C1 segment of cervical spinal cord (tissue), 14 donors: Measurements from ENCODE around the gene MIEF1.
"Not testable (repeated sequence)": the region's sequence is repeated elsewhere in the genome, so short reads cannot be mapped to it uniquely, and the experiment has no call there.

Source experiments
- DNase-seq, 14 donors: peaks; one replicate each; lab custom pipeline; 2025; lab: John Stamatoyannopoulos, UW

Gene MIEF1

GRCh38 chr22:39489094-39490068 lies 12.7 kb upstream of the MIEF1 start:
- no peak for DNase-seq

GRCh38 chr22:39490135-39490798 lies 11.8 kb upstream of the MIEF1 start:
- DNase-seq = peak in 11 of 14 donors; percentile 25 to 81 (median 58)

GRCh38 chr22:39490966-39491680 lies 11.0 kb upstream of the MIEF1 start:
- DNase-seq = no peak

- DNase-seq = no peak
Observed at GRCh38 chr22:39491696-39492095, 10.4 kb upstream of the MIEF1 start.

GRCh38 chr22:39492186-39492585 lies 9.9 kb upstream of the MIEF1 start:
- no peak for DNase-seq

GRCh38 chr22:39493759-39494158 lies 8.3 kb upstream of the MIEF1 start:
- no peak for DNase-seq

GRCh38 chr22:39494471-39495120 lies 7.5 kb upstream of the MIEF1 start:
- DNase-seq = peak in 1 of 14 donors; percentile 45

GRCh38 chr22:39496131-39496838 lies 5.8 kb upstream of the MIEF1 start:
- peak in 12 of 14 donors; percentile 33 to 77 (median 63) for DNase-seq

GRCh38 chr22:39497429-39497828 lies 4.7 kb upstream of the MIEF1 start:
- DNase-seq = no peak

GRCh38 chr22:39498368-39498767 lies 3.7 kb upstream of the MIEF1 start:
- peak in 4 of 14 donors; percentile 18 to 88 (median 64) for DNase-seq

GRCh38 chr22:39498802-39499201 lies 3.3 kb upstream of the MIEF1 start:
- peak in 5 of 14 donors; percentile 49 to 88 (median 64) for DNase-seq

- no peak for DNase-seq
Observed at GRCh38 chr22:39500101-39500500, 2.0 kb upstream of the MIEF1 start.

GRCh38 chr22:39501644-39502108 lies 414 bp upstream of the MIEF1 start:
- peak in 1 of 14 donors; percentile 58 for DNase-seq

GRCh38 chr22:39502789-39503409 lies 809 bp downstream of the MIEF1 start:
- no peak for DNase-seq

- no peak for DNase-seq
Observed at GRCh38 chr22:39503630-39504029, 1.5 kb downstream of the MIEF1 start.

- no peak for DNase-seq
Observed at GRCh38 chr22:39504071-39504470, 2.0 kb downstream of the MIEF1 start.

GRCh38 chr22:39507021-39507420 lies 4.9 kb downstream of the MIEF1 start:
- not testable (repeated sequence) for DNase-seq

- no peak for DNase-seq
Observed at GRCh38 chr22:39508393-39508792, 6.3 kb downstream of the MIEF1 start.

- no peak for DNase-seq
Observed at GRCh38 chr22:39510529-39511149, 8.5 kb downstream of the MIEF1 start.

- no peak for DNase-seq
Observed at GRCh38 chr22:39511226-39511625, 9.1 kb downstream of the MIEF1 start.
